K562 (cell line): ENCODE measurements around the gene MRPL40. TPM values are rescaled to one million over a fixed set of nuclear protein-coding genes. Genes with fewer than 3 reads are reported as not detected.

Experiments
- ATAC-seq: fragments of 200-7000 bp; cut with Tn5 transposase; 3 replicates; pipeline ENCODE4 v1.9.1; 2020; ENCODE audit warnings: moderate library complexity
- BruUV-seq: library from RNA; stranded (reverse); fragments of 400-500 nt; replicated peaks from 2 replicates; lab custom pipeline; 2021; lab: Mats Ljungman, UMichigan
- CTCF ChIA-PET: fragments of 300-600 bp; formaldehyde crosslinking; extraction: SDS; loops from one replicate; lab custom pipeline; 2021; ENCODE audit warnings: low intra/inter-chr PET ratio; lab: Yijun Ruan, JAX
- POLR2A ChIA-PET: fragments of 300-600, 350-650 bp; sonication (Branson Sonifier 250); formaldehyde crosslinking; extraction: SDS; loops from one replicate; lab custom pipeline; 2021; ENCODE audit warnings: antibody characterized with exemption, inconsistent platforms; lab: Yijun Ruan, JAX
- DNase-seq, 4 experiments: peaks; one replicate each; pipeline versions ENCODE4 v3.0.0 to v3.0.0-alpha.2; 2011 to 2018; ENCODE audit warnings: low spot score in 3 of 4, mixed read lengths in 3 of 4; ENCODE audit errors: extremely low read depth in 1 of 4
- FAIRE-seq: peaks from 2 replicates; lab custom pipeline; 2011; peaks lifted over from hg19 to GRCh38; lab: Jason Lieb, UNC
- H2AFZ ChIP-seq: 2 replicates; pipeline ENCODE4 v1.6.0; 2011; ENCODE audit warnings: low read depth, low read length, control low read depth, inconsistent platforms
- H3K27ac ChIP-seq: fragments of 200-600 bp; 3 replicates; pipeline ENCODE4 v1.8.0; 2011; ENCODE audit warnings: low read depth, mild to moderate bottlenecking, control low read depth, inconsistent platforms, low read length, moderate library complexity, mixed read lengths; ENCODE audit errors: extremely low read depth
- H3K27me3 ChIP-seq, 2 experiments: fragments of 300-600 bp in 1 of 2; 2 replicates in 1 of 2; 3 replicates in 1 of 2; pipeline versions ENCODE4 v1.6.0 to v1.8.0; 2011; ENCODE audit warnings: inconsistent platforms in 2 of 2, low read length in 2 of 2, mild to moderate bottlenecking in 1 of 2, mixed read lengths in 1 of 2, moderate library complexity in 1 of 2; ENCODE audit not compliant: control insufficient read depth in 2 of 2, insufficient read depth in 2 of 2
- H3K36me3 ChIP-seq: fragments of 300-600 bp; 3 replicates; pipeline ENCODE4 v1.8.0; 2011; ENCODE audit warnings: mild to moderate bottlenecking, low read length, inconsistent platforms; ENCODE audit not compliant: control insufficient read depth, insufficient read depth
- H3K4me1 ChIP-seq, 2 experiments: fragments of 200-600 bp in 1 of 2; replicated peaks in 1 of 2; 2 replicates in 1 of 2; 3 replicates in 1 of 2; pipeline versions ENCODE4 v1.5.1 to v1.8.0; 2011; ENCODE audit warnings: inconsistent platforms in 2 of 2, low read length in 2 of 2, mild to moderate bottlenecking in 1 of 2, mixed read lengths in 1 of 2, moderate library complexity in 1 of 2; ENCODE audit not compliant: control insufficient read depth in 2 of 2, insufficient read depth in 2 of 2
- H3K4me2 ChIP-seq: 2 replicates; pipeline ENCODE4 v1.6.1; 2011; ENCODE audit warnings: low read length, control low read depth, inconsistent platforms, mixed read lengths; ENCODE audit not compliant: insufficient read depth
- H3K4me3 ChIP-seq: fragments of 200-600 bp; sonication (generic), shearing (Covaris generic); 2 replicates; pipeline ENCODE4 v1.5.1; 2016; ENCODE audit warnings: control low read depth, inconsistent platforms
- H3K79me2 ChIP-seq: fragments of 200-600 bp; 3 replicates; pipeline ENCODE4 v1.8.0; 2011; ENCODE audit warnings: low read length, inconsistent platforms; ENCODE audit not compliant: control insufficient read depth, insufficient read depth
- H3K9ac ChIP-seq, 2 experiments: 2 replicates each; pipeline versions ENCODE4 v1.6.0 to v1.6.1; 2011; ENCODE audit warnings: low read depth in 2 of 2, low read length in 2 of 2, control low read depth in 1 of 2, inconsistent platforms in 1 of 2, mild to moderate bottlenecking in 1 of 2, mixed read lengths in 1 of 2; ENCODE audit not compliant: insufficient read depth in 1 of 2
- H3K9me1 ChIP-seq: one replicate; pipeline ENCODE4 v1.6.0; 2011; ENCODE audit warnings: inconsistent platforms, mild to moderate bottlenecking, low read length, moderate library complexity; ENCODE audit not compliant: control insufficient read depth, insufficient read depth
- H3K9me3 ChIP-seq: replicated peaks from 2 replicates; pipeline ENCODE4 v1.5.1; 2011; ENCODE audit warnings: low read depth, low read length, inconsistent platforms; ENCODE audit not compliant: control insufficient read depth, insufficient read depth
- H4K20me1 ChIP-seq: replicated peaks from 2 replicates; pipeline ENCODE4 v1.6.1; 2011; ENCODE audit warnings: low read length, inconsistent platforms, mixed read lengths; ENCODE audit not compliant: control insufficient read depth, insufficient read depth
- ARID2 ChIP-seq: fragments of 450-650 bp; IDR thresholded peaks from 2 replicates; pipeline ENCODE4 v1.6.1; 2017; ENCODE audit warnings: antibody characterized with exemption, mild to moderate bottlenecking
- CHD1 ChIP-seq: fragments of 200-600 bp; sonication (generic); IDR thresholded peaks from one replicate; pipeline ENCODE4 v1.6.1; 2012; ENCODE audit warnings: mild to moderate bottlenecking, moderate library complexity, low read length, inconsistent platforms
- PHB ChIP-seq: fragments of 250-450 bp; sonication (Bioruptor Pico); IDR thresholded peaks from 2 replicates; pipeline ENCODE4 v1.5.0; 2021
- SLC30A9 ChIP-seq: fragments of 250-450 bp; sonication (Bioruptor Pico); IDR thresholded peaks from 2 replicates; pipeline ENCODE4 v1.8.0; 2022; ENCODE audit warnings: mild to moderate bottlenecking, moderate library complexity
- SUPT5H ChIP-seq: fragments of 450-650 bp; IDR thresholded peaks from 2 replicates; pipeline ENCODE4 v1.6.1; 2016
- ZNF165 ChIP-seq: fragments of 250-450 bp; sonication (Bioruptor Pico); IDR thresholded peaks from 2 replicates; pipeline ENCODE4 v1.4.0; 2020; ENCODE audit warnings: borderline replicate concordance
- ZNF274 ChIP-seq: IDR thresholded peaks from 2 replicates; pipeline ENCODE4 v1.6.1; 2011; ENCODE audit warnings: low read depth, mild to moderate bottlenecking, low read length, moderate library complexity, borderline replicate concordance
- ZNF347 ChIP-seq: fragments of 450-650 bp; formaldehyde crosslinking; IDR thresholded peaks from 2 replicates; pipeline ENCODE4 v1.4.0; 2020; ENCODE audit warnings: low read depth, mild to moderate bottlenecking, moderate library complexity
- WGBS: fragments of 100-300 bp; shearing (Covaris generic); methylation state at CpG from one replicate; pipeline ENCODE4 v1.1.6; 2016; ENCODE audit warnings: low coverage, mixed read lengths; ENCODE audit not compliant: insufficient coverage; ENCODE audit errors: missing lambda C conversion rate; 5-methylcytosine and 5-hydroxymethylcytosine counted together
- in situ Hi-C: fragments of 300-500 bp; cut with MboI; formaldehyde crosslinking; loops from 4 replicates; pipeline ENCODE4 v1.15.0; 2018; ENCODE audit warnings: inconsistent platforms, mixed read lengths
- intact Hi-C: fragments of 100-400 bp; cut with micrococcal nuclease; formaldehyde crosslinking; loops from 2 replicates; pipeline ENCODE4 v1.14.2; 2022
- polyA plus RNA-seq, 8 experiments: library from polyadenylated mRNA; depleted of rRNA in 4 of 8; stranded (reverse) in 5 of 8; unstranded in 3 of 8; fragments of >200 nt; fragmentation: Nextera tagmentation in 2 of 8; fragmentation: Illumina TruSeq in 1 of 8; extraction: Ambion mirVana in 2 of 8; extraction: Trizol in 1 of 8; gene quantifications; 2 replicates each; pipeline versions ENCODE4 v1.2.1 to v1.2.3, GENCODE V29; 2011 to 2014; ENCODE audit warnings: inconsistent platforms in 1 of 8, missing spikeins in 1 of 8
- total RNA-seq, 7 experiments: library from RNA; depleted of rRNA in 6 of 7; stranded (reverse); fragments of >200 nt in 6 of 7; fragmentation: Illumina TruSeq in 2 of 7; extraction: Trizol in 2 of 7; gene quantifications; 2 replicates each; pipeline versions ENCODE4 v1.2.1 to v1.2.3, GENCODE V29; 2011 to 2021; ENCODE audit warnings: low replicate concordance in 1 of 7
- TF ChIP-seq, protein P1 (sequence below), 3 experiments: IDR thresholded peaks in 2 of 3; conservative IDR thresholded peaks in 1 of 3; 2 replicates each; pipeline ENCODE4 v1.5.1; 2011 to 2012; ENCODE audit warnings: low read length in 3 of 3, mild to moderate bottlenecking in 3 of 3, control low read depth in 2 of 3, improper control_type of control experiment in 1 of 3, inconsistent platforms in 1 of 3, low read depth in 1 of 3, mixed read lengths in 1 of 3, moderate library complexity in 1 of 3; ENCODE audit not compliant: insufficient read depth in 2 of 3
- TF ChIP-seq, protein P2 (sequence below), 2 experiments: fragments of 450-650 bp; formaldehyde crosslinking in 1 of 2; IDR thresholded peaks; 2 replicates each; pipeline versions ENCODE4 v1.4.0 to v1.6.1; 2014 to 2020; ENCODE audit warnings: mild to moderate bottlenecking in 2 of 2, borderline replicate concordance in 1 of 2, low read depth in 1 of 2
- TF ChIP-seq, protein P3 (sequence below), 2 experiments: fragments of 450-650 bp; conservative IDR thresholded peaks; 2 replicates each; pipeline ENCODE4 v1.6.1; 2017; ENCODE audit warnings: mild to moderate bottlenecking in 2 of 2, moderate library complexity in 2 of 2

The MRPL40 gene
- total and polyA plus RNA-seq, 9 of the 15 experiments (the other 6 are each of a cell fraction or from before 2014, with no cell fraction given) = 132 to 652 (median 208) TPM

- WGBS = 61% methylated on average over 6 of the region's 6 CpGs
- FAIRE-seq = no peak
- Histone ChIP-seq H3K79me2 (no peaks in the 10 kb centered on the region), H3K4me3 (no peak overlapping the region), H4K20me1 (0 out of 2 replicates have a peak, but pooled peaks cover 3% of the 10 kb centered on the region), H3K9ac (no peak overlapping the region), H3K27ac (no peak overlapping the region), H2AFZ (no peak overlapping the region), H3K4me2 (no peak overlapping the region), H3K9me1 (no peaks in the 10 kb centered on the region), H3K36me3 (peaks cover 98% of the 10 kb centered on the region), H3K27me3 (no peaks in the 10 kb centered on the region), H3K4me1 (no peaks in the 10 kb centered on the region), H3K9me3 (no peaks in the 10 kb centered on the region)
- intact Hi-C loops (no loop called here), in situ Hi-C loops (no loop called here)
- TSS peak; percentile 8 for BruUV-seq
- DNase-seq = no peak
- no peak for ATAC-seq
- POLR2A ChIA-PET = interaction anchor here (0.9 to 11.7 kb wide), 7 partner anchors 8 to 308 kb away, joined by 3 to 284 read pairs (median 12); partner anchors contain the start of genes C22orf39, CDC45, HIRA and MRPL40
- CTCF ChIA-PET = interaction anchor here (0.6 kb wide), 1 partner anchor 227 kb away, joined by 6 read pairs; no protein-coding TSS in a partner anchor
- TF ChIP-seq ZNF274 (no peak), CHD1 (no peak), ZNF165 (CRISPR knock-in tag) (no peak), ZNF347 (CRISPR knock-in tag) (no peak), SUPT5H (peak; percentile 41), PHB (CRISPR knock-in tag) (no peak), SLC30A9 (CRISPR knock-in tag) (no peak), ARID2 (no peak)
- TF ChIP-seq, protein P1, sequence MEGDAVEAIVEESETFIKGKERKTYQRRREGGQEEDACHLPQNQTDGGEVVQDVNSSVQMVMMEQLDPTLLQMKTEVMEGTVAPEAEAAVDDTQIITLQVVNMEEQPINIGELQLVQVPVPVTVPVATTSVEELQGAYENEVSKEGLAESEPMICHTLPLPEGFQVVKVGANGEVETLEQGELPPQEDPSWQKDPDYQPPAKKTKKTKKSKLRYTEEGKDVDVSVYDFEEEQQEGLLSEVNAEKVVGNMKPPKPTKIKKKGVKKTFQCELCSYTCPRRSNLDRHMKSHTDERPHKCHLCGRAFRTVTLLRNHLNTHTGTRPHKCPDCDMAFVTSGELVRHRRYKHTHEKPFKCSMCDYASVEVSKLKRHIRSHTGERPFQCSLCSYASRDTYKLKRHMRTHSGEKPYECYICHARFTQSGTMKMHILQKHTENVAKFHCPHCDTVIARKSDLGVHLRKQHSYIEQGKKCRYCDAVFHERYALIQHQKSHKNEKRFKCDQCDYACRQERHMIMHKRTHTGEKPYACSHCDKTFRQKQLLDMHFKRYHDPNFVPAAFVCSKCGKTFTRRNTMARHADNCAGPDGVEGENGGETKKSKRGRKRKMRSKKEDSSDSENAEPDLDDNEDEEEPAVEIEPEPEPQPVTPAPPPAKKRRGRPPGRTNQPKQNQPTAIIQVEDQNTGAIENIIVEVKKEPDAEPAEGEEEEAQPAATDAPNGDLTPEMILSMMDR (IDR thresholded peaks at IDR 0.05 in 2 of 3, conservative IDR thresholded peaks at IDR 0.05 in 1 of 3; ENCODE audit: insufficient read depth in 2 of 3, low read depth in 1 of 3, low read length in 3 of 3) = no peak
- TF ChIP-seq, protein P2, sequence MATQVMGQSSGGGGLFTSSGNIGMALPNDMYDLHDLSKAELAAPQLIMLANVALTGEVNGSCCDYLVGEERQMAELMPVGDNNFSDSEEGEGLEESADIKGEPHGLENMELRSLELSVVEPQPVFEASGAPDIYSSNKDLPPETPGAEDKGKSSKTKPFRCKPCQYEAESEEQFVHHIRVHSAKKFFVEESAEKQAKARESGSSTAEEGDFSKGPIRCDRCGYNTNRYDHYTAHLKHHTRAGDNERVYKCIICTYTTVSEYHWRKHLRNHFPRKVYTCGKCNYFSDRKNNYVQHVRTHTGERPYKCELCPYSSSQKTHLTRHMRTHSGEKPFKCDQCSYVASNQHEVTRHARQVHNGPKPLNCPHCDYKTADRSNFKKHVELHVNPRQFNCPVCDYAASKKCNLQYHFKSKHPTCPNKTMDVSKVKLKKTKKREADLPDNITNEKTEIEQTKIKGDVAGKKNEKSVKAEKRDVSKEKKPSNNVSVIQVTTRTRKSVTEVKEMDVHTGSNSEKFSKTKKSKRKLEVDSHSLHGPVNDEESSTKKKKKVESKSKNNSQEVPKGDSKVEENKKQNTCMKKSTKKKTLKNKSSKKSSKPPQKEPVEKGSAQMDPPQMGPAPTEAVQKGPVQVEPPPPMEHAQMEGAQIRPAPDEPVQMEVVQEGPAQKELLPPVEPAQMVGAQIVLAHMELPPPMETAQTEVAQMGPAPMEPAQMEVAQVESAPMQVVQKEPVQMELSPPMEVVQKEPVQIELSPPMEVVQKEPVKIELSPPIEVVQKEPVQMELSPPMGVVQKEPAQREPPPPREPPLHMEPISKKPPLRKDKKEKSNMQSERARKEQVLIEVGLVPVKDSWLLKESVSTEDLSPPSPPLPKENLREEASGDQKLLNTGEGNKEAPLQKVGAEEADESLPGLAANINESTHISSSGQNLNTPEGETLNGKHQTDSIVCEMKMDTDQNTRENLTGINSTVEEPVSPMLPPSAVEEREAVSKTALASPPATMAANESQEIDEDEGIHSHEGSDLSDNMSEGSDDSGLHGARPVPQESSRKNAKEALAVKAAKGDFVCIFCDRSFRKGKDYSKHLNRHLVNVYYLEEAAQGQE (IDR thresholded peaks at IDR 0.05; ENCODE audit: borderline replicate concordance) = no peak
- TF ChIP-seq, protein P2 (CRISPR knock-in tag; IDR thresholded peaks at IDR 0.05; ENCODE audit: low read depth) = no peak
- TF ChIP-seq, protein P3, sequence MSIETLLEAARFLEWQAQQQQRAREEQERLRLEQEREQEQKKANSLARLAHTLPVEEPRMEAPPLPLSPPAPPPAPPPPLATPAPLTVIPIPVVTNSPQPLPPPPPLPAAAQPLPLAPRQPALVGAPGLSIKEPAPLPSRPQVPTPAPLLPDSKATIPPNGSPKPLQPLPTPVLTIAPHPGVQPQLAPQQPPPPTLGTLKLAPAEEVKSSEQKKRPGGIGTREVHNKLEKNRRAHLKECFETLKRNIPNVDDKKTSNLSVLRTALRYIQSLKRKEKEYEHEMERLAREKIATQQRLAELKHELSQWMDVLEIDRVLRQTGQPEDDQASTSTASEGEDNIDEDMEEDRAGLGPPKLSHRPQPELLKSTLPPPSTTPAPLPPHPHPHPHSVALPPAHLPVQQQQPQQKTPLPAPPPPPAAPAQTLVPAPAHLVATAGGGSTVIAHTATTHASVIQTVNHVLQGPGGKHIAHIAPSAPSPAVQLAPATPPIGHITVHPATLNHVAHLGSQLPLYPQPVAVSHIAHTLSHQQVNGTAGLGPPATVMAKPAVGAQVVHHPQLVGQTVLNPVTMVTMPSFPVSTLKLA (conservative IDR thresholded peaks at IDR 0.05) = 0 out of 4 replicates have a peak, but pooled peaks of 1 of the 2 experiments have one; percentile 37
Measured at GRCh38 chr22:19454156-19454555, 21.8 kb downstream of the MRPL40 start.
